HG02973 (cell line): ENCODE data around the gene SLC35G1.

Experiments used
- ATAC-seq: cut with Tn5 transposase; IDR thresholded peaks from one replicate; pipeline ENCODE4 v1.9.1; 2021; ENCODE audit warnings: moderate library complexity; ENCODE audit not compliant: unreplicated experiment

The SLC35G1 gene

DNA sequence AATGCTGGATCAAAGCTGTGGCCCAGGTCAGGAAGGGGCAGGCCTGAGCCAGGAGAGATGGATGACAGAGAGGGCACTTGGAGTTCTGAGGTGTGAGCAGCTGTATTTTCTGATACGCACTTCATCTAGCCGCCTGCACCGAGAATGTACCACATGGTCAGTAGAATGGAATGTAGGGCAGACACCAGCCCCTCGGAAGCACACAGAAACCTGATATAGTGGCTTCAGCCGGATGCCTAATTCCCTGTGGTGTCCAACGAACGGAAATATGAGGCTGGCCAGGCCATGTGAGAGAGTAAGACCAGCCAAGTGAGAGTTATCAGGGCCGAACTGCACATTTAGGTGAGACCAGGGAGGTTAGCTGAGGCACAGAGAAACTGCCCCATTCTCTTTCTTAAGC, 53.3 kb downstream of the SLC35G1 start:
- ATAC-seq, result no peak

- no peak for ATAC-seq
Observed at GRCh38 chr10:93947524-93947923, 53.7 kb downstream of the SLC35G1 start.

DNA sequence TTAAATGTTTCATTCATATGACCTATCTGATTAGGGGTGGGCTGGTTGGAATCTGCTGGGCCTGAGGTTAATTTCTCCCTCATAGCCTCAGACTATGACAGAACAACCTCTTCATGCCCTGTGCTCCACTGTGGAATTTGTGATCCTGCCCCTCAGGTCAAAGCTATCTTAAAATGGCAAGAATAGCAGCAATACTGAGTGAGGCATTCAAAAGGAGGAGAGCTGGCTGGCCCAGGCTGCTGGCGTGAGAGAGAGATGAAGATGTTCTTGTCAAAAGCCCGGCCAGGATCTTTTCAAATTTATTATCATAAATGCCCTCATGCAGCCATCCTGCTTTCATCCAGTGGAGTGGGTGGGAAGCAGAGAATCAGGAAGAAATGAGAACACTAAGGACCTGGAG, 58.1 kb downstream of the SLC35G1 start:
- ATAC-seq, result no peak
